ES-I3 (cell line): Measurements from ENCODE around the gene PIEZO2.
"Not testable (repeated sequence)": the region's sequence is repeated elsewhere in the genome, so short reads cannot be mapped to it uniquely, and the experiment has no call there.

ENCODE experiments used
- H3K36me3 ChIP-seq: 2 replicates; pipeline ENCODE4 v1.6.1; 2013; ENCODE audit warnings: mild to moderate bottlenecking, low read length, control low read depth, moderate library complexity; ENCODE audit not compliant: insufficient read depth
- H3K4me1 ChIP-seq: 2 replicates; pipeline ENCODE4 v1.6.1; 2013; ENCODE audit warnings: mild to moderate bottlenecking, control low read depth, low read length; ENCODE audit not compliant: insufficient read depth
- H3K9ac ChIP-seq: 2 replicates; pipeline ENCODE4 v1.6.1; 2013; ENCODE audit warnings: low read depth, mild to moderate bottlenecking, low read length, moderate library complexity
- H3K9me3 ChIP-seq: 2 replicates; pipeline ENCODE4 v1.6.1; 2013; ENCODE audit warnings: mild to moderate bottlenecking, low read length, moderate library complexity; ENCODE audit not compliant: control insufficient read depth, insufficient read depth

PIEZO2 gene

DNA sequence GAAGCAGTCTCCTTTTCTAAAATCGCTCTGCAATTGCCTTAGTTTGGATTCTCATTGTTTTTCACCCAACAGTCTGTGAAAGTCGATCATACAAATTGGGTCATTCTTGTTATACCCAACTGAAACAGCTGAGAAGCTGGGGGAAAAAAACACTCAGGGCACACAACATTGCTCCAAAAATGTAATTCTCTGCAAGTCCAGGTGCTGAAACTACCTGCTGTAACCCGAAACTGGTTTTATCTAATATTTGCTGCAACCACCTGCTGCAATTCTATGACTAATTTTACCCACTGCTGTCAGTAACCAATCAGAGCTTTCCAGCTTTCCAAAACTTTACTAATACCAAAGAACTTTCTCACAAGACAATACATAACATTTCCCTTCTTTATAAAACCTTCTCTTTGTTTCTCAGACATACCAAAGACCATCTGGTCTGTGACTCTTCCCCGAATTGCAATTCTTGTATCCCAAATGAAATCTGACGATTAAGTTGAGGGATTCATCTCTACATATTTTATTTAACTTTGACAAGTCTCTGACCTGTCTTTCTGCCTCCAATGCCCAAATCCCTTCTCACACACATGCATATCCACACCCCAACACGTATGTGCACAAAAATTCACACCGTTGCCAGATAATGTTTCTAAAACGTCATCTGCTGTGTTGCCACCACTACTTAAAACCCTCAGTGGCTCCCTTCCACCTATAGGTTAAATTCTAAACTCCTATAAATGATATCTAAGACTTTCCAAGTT, 198.3 kb downstream of the PIEZO2 start:
- Histone ChIP-seq H3K9me3 (peaks cover 5% of the 10 kb centered on the region), H3K36me3 (no peaks in the 10 kb centered on the region), H3K9ac (no peak overlapping the region), H3K4me1 (no peaks in the 10 kb centered on the region)

DNA sequence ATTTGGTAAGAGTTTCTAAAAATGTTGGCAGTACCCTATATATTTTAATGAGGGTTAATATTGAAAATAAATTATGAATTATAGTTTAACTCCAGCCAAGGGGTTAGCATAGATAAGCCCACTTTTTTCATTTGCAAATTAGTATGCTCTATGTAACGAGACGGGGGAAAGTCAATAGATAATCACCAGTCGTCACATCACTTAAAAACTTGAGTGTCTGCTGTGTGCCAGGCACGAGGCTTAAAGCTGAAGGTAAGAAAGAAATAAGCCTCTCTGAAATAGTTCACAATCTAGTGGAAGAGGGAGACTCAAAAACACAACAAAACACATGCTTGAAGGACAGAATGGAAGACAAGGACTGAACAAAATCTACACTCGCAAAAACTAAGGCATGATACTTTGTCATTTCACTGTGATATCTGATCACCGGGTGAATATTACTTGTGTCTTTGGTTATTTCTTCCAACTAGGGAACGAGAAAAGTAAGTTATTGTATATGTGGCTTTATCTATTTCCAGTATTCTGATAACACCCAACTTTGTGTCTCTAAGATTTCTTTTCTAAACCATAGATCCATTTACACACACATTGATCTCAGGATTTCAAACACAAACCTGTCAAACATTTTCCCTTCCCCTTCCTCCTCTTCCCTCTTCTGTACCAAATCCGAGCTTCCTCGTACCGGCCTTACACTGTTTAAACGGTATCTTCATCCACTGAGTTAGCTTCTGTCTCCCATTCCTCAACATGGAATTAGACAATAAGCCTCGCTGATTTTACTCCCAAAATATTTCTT, 199.1 kb downstream of the PIEZO2 start:
- Histone ChIP-seq H3K9ac (no peak overlapping the region), H3K4me1 (no peaks in the 10 kb centered on the region), H3K36me3 (no peaks in the 10 kb centered on the region)

DNA sequence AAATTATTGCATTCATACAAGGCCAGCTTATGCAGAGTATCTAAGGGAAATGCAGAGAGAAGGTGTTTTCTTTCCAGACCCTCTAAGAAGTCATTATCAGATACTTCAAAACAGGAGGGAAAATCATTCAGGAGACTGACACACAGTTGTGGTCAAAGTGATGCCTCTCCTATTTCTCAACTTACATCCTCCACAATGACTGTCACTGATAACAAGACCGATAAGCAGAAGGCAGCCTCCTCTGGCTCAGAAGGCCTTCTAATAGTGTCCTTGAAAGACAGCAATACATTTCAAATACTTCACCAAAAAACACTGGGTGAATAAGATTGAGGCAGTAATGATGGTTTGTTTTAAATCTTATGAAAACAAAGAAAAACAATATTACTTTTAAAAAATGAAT, 199.7 kb downstream of the PIEZO2 start:
- Histone ChIP-seq H3K36me3 (no peaks in the 10 kb centered on the region), H3K9me3 (peaks cover 16% of the 10 kb centered on the region), H3K9ac (no peak overlapping the region), H3K4me1 (no peaks in the 10 kb centered on the region)

More for the DNA sequence above, 199.1 kb downstream of the PIEZO2 start:
- H3K9me3 ChIP-seq, result peaks cover 10% of the 10 kb centered on the region

DNA sequence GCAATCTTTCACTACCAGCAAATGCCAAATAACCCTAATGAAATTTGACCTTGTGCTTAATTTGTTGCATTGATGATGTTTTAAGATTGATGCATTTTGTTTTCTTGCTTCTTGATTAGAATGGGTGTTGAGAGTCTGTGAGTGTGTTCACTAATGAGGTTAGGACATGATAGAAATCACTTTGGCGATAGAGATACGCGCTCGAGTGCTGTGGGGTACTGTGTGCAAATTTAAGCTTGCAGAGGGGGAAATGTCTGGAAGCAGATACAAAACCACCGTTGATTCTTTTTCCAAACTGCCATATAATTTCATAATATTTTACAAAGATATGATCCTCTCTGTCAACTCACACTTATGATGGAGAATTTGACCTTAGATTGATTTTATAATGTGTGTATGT, 200.9 kb downstream of the PIEZO2 start:
- no peak overlapping the region for H3K9ac ChIP-seq
- no peaks in the 10 kb centered on the region for H3K36me3 ChIP-seq
- H3K9me3 ChIP-seq, result peaks cover 16% of the 10 kb centered on the region
- no peaks in the 10 kb centered on the region for H3K4me1 ChIP-seq

DNA sequence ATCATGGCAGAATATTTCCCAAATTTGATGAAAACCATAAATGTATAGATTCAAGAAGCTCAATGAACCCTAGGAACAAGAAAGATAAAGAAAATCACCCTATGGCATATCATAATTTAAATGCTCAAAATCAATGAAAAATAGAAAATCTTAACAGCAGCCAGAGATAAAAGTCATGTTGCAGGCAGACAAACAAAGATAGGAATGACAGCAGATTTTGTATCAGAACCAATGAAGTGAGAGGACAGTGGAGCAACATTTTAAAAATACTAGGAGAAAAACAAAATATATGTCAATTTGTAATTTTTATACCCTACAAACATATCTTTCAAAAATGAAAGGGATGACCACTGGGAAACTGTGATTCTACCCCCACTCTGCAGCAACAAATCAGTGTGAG, 203.3 kb downstream of the PIEZO2 start:
- H3K4me1 ChIP-seq, result no peaks in the 10 kb centered on the region
- H3K9ac ChIP-seq, result no peak overlapping the region
- H3K36me3 ChIP-seq, result no peaks in the 10 kb centered on the region
- H3K9me3 ChIP-seq, result peaks cover 16% of the 10 kb centered on the region

DNA sequence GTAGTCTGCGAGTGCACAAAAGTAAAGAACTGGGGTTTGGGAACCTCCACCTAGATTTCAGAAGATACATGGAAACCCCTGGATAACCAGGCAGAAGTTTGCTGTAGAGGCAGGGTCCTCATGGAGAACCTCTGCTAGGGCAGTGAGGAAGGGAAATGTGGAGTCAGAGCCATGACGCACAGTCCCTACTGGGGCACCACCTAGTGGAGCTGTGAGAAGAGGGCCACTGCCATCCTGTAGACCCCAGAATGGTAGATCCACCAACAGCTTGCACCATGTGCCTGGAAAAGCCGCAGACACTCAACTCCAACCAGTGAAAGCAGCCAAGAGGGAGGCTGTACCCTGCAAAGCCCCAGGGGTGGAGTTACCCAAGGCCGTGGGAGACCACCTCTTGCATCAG, 206.4 kb downstream of the PIEZO2 start:
- Histone ChIP-seq H3K4me1 (no peaks in the 10 kb centered on the region), H3K9me3 (peaks cover 16% of the 10 kb centered on the region), H3K9ac (no peak overlapping the region), H3K36me3 (no peaks in the 10 kb centered on the region)

DNA sequence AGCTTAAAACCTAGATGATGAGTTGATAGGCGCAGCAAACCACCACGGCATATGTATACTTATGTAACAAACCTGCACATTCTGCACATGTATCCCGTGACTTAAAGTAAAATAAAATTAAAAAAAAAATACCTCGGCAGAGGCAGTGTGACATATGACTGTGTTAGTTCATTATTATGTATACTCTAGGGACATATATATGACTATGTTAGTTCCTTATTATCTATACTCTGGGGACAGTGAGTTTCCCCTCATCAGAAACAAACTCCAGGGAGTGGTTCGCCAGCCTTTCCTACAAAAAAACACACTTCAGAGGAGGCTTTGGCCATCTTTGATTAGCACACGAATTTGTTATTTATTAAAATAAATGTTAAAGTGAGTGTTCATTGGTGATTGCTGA, 209.5 kb downstream of the PIEZO2 start:
- no peak overlapping the region for H3K9ac ChIP-seq
- H3K4me1 ChIP-seq, result no peaks in the 10 kb centered on the region
- H3K36me3 ChIP-seq, result no peaks in the 10 kb centered on the region
- H3K9me3 ChIP-seq, result 0 out of 2 replicates have a peak, but pooled peaks cover 2% of the 10 kb centered on the region

DNA sequence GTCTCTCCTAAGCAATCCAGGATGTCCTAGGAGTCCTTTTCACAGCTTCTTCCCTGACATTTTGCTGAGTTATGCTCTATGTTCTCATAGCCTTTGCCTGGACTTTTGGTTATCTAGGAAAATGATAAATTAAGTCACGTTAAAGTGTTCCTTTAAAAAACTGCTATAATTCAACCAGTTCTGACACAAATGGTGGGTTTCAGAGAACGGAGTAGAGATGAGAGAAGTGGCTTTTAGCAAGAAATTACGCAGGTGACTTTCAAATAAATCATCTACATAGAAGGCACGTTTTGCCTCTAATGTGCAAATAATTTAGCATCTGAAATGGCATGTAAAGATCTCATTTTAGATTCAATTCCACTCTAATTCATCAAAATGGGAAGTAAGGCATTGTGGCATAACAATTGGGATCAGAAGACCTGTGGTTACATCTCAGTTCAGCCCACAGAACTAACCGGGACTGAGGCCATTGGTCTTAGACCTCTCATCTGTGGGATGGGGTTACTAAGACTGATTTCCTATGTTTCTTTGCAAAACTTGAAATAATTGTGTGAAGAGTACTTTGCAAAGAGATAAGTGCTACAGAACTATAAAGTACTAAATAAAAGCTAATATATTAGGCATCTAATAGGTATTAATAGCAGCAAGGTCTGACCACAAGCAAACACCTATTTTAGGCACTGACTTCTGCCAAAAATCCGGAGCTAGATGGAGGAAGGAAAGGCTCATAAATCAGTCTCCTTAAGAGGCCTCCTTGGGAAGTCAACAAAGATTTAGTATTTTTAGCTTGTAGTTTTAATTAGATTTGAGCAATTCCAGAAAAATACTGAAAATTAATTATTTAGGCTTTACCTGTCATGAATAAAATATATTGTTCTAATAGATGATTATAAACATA, 211.4 kb downstream of the PIEZO2 start:
- Histone ChIP-seq H3K9me3 (no peaks in the 10 kb centered on the region), H3K36me3 (no peaks in the 10 kb centered on the region), H3K9ac (no peak overlapping the region), H3K4me1 (no peaks in the 10 kb centered on the region)

DNA sequence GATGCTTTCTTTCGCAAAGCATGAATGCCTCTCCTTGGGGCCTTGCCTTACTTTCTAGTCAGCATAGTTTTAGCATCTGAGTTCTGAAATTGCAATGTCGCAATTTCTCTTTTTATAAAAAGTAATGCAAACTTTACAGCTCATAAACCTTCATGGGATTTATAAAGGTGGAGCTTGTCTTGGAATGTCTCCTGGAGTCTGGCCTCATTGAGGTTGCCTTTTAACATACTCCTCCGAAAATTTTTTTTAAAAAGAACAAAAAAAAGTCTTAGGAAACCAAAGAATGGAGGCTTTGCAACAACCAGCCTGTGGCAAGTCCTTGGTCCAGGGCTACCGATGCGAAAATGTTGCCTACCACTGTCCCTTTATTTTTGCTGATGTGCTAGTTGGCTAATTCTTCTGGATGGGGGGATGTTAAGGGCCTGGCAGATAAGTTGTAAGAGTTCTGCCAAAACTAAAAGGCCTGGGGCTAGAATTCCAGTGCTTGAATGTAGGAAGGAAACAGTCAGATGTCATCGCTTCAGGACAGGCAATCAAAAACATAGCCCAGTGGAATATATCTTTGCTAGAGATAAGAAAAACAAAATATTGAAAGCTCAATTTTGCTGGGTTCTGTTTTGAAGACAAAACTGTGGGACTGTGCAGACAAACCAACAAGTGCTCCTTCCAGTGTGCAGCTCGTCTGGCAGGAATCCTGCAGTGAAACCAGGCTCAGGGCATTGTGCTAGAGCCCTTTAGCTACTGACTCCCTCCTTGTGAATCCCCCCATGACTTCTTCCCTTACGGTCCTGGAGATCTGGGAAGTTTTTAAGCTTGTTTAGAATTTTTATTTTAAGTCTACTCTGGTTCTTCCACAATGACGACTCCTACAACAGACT, 213.0 kb downstream of the PIEZO2 start:
- Histone ChIP-seq H3K9me3 (no peaks in the 10 kb centered on the region), H3K36me3 (no peaks in the 10 kb centered on the region), H3K4me1 (no peaks in the 10 kb centered on the region), H3K9ac (no peak overlapping the region)

DNA sequence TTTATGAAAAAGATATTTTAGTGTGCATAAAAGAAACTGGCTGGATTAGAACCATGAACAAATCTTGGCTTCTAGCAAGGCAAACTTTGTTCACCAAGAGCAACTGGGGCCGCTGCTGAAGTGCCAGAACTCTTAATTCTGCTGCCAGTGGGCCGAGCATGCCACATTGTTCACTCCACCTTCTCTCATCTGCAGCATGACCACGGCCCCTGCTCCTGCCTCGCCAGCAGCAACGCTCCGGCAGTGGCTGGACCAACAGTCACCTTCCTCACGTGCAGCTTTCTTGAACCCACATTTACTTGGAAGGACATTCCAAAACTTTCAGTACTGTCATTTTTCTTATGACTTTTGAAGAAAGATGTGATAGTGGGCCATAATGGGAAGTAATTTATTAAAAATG, 213.8 kb downstream of the PIEZO2 start:
- Histone ChIP-seq H3K36me3 (no peaks in the 10 kb centered on the region), H3K9me3 (no peaks in the 10 kb centered on the region), H3K4me1 (peaks cover under 1% of the 10 kb centered on the region; the same call in 1 of the 2 replicates), H3K9ac (no peak overlapping the region)

DNA sequence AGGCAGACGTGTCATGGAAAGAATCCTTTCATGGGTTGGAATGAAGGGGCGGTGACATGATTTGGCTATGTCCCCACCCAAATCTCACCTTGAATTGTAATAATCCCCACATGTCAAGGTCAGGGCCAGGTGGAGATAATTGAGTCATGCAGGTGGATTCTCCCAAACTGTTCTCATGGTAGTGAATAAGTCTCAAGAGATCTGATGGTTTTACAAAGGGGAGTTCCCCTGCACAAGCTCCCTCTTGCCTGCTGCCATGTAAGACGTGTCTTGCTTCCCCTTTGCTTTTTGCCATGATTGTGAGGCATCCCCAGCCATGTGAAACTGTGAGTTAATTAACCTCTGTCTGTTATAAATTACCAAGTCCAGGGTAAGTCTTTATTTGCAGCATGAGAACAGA, 215.7 kb downstream of the PIEZO2 start:
- H3K9ac ChIP-seq, H3K9me3 ChIP-seq, H3K36me3 ChIP-seq: not testable (repeated sequence)
- H3K4me1 ChIP-seq, result peaks cover 19% of the 10 kb centered on the region

DNA sequence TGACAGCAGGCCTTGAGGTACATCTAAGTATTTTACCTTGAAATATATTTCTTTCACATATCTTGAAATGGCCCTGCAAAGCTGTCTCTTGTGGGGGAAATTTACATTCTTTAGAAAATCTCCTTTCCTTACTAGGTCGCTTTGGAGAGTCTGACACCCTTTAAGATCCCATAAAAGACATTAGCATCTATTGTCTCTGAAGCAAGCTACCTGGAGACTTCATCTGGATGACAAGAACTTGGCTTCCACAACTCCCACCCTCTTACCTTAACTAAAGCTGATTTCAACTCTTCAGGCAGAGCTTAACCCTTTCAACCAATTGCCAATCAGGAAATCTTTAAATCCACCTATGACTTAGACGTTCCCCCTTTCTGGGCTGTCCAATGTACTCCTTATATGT, 219.3 kb downstream of the PIEZO2 start:
- H3K36me3 ChIP-seq, result no peaks in the 10 kb centered on the region
- no peaks in the 10 kb centered on the region for H3K9me3 ChIP-seq
- peaks cover 32% of the 10 kb centered on the region for H3K4me1 ChIP-seq
- H3K9ac ChIP-seq, result no peak overlapping the region

DNA sequence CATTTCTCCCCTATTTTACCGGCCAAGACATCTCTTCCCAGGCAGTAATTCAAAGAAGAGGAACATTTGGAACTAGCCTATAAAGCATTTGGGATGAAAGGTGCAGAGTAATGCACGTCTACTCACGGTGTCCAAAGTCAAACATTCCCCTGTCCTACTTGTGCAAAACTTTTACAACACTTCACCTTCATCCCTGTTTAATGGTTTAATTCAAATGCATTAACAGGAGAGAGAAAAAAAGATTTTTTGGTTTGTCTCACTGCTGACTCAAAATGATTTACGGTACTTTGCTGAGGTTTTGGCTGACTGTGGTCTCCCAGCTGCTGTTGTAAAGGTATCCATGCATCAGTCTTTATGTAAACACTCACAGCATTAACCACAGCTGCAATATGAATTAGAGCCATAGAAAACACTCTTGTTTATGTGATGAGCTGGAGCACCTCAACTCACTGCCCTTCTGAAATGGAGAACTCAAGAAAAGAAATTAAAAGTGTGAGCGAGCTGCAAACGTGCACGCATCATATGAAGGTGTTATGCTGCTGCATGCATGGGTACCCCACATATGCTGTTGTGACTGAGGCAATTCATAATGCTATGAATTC, 220.5 kb downstream of the PIEZO2 start:
- no peak overlapping the region for H3K9ac ChIP-seq
- no peaks in the 10 kb centered on the region for H3K9me3 ChIP-seq
- no peaks in the 10 kb centered on the region for H3K36me3 ChIP-seq

More for the DNA sequence above, 220.5 kb downstream of the PIEZO2 start:
- H3K4me1 ChIP-seq, result peaks cover 32% of the 10 kb centered on the region
